Thyroid gland (tissue), 4 donors: ENCODE measurements around the gene ERICH3.

Source experiments
- POLR2A ChIP-seq, 2 donors: fragments of 450-650 bp; IDR thresholded peaks; one replicate each; pipeline ENCODE4 v1.6.1; 2017; ENCODE audit warnings: antibody characterized with exemption in 2 of 2, mild to moderate bottlenecking in 2 of 2, moderate library complexity in 1 of 2
- TF ChIP-seq, protein P1 (sequence below), 6 experiments: fragments of 200-600 bp in 3 of 6; fragments of 450-650 bp in 3 of 6; sonication (generic) in 3 of 6; IDR thresholded peaks; one replicate each; pipeline ENCODE4 v1.5.1; 2016 to 2019; ENCODE audit warnings: antibody characterized with exemption in 6 of 6, mild to moderate bottlenecking in 2 of 6, inconsistent platforms in 1 of 6, moderate library complexity in 1 of 6

DNA sequence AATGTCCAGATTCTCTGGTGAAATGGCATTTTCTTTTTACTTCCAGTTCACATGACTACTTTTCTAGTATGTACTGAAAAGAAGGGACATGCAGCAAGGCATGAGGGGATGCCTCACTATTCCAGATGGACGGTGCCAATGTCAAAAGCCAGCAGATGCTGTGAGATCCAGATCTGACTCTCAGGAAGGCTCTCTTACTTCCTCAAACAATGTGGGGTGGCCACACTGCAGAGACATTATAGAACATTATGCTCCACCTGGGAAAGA is 41.6 kb upstream of the ERICH3 start:
- TF ChIP-seq, protein P1, sequence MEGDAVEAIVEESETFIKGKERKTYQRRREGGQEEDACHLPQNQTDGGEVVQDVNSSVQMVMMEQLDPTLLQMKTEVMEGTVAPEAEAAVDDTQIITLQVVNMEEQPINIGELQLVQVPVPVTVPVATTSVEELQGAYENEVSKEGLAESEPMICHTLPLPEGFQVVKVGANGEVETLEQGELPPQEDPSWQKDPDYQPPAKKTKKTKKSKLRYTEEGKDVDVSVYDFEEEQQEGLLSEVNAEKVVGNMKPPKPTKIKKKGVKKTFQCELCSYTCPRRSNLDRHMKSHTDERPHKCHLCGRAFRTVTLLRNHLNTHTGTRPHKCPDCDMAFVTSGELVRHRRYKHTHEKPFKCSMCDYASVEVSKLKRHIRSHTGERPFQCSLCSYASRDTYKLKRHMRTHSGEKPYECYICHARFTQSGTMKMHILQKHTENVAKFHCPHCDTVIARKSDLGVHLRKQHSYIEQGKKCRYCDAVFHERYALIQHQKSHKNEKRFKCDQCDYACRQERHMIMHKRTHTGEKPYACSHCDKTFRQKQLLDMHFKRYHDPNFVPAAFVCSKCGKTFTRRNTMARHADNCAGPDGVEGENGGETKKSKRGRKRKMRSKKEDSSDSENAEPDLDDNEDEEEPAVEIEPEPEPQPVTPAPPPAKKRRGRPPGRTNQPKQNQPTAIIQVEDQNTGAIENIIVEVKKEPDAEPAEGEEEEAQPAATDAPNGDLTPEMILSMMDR (IDR thresholded peaks at IDR 0.05): no peak
- no peak for TF ChIP-seq POLR2A (IDR thresholded peaks at IDR 0.05)
